ENCODE measurements around the gene NTS. TPM values are rescaled to one million over a fixed set of nuclear protein-coding genes. Genes with fewer than 3 reads are reported as not detected.

The NTS gene
- total RNA-seq, 1 donor from 2014 or later, result 1.5 TPM

GRCh38 chr12:85927166-85927565, 53.1 kb downstream of the NTS start:
- no peak for FAIRE-seq
- Mint-ChIP-seq H3K36me3 (ENCODE audit: low read depth, unreplicated experiment) (no peaks in the 10 kb centered on the region), H3K27ac (ENCODE audit: unreplicated experiment) (no peak overlapping the region), H3K4me3 (ENCODE audit: unreplicated experiment) (no peak overlapping the region), H3K4me1 (ENCODE audit: low read depth, unreplicated experiment) (no peaks in the 10 kb centered on the region), H3K9me3 (ENCODE audit: unreplicated experiment) (no peaks in the 10 kb centered on the region), H3K27me3 (ENCODE audit: low read depth, unreplicated experiment) (no peaks in the 10 kb centered on the region)
- H3K4me2 ChIP-seq (ENCODE audit: low read length), result no peak overlapping the region
- H2AFZ ChIP-seq (ENCODE audit: low read depth, low read length), result no peak overlapping the region
- no peaks in the 10 kb centered on the region for H3K4me1 ChIP-seq (ENCODE audit: insufficient read depth, low read length)
- no peak overlapping the region for H3K4me3 ChIP-seq (ENCODE audit: insufficient read depth, low read depth, low read length)
- H3K9ac ChIP-seq (ENCODE audit: low read length), result no peak overlapping the region
- no peak overlapping the region for H3K27ac ChIP-seq (ENCODE audit: low read depth, low read length)
- no peaks in the 10 kb centered on the region for H3K9me3 ChIP-seq (ENCODE audit: insufficient read depth, low read depth, low read length)
- no peaks in the 10 kb centered on the region for H3K27me3 ChIP-seq (ENCODE audit: insufficient read depth, low read length)
- H3K36me3 ChIP-seq (ENCODE audit: insufficient read depth, low read length), result no peaks in the 10 kb centered on the region
- no peaks in the 10 kb centered on the region for H3K79me2 ChIP-seq (ENCODE audit: insufficient read depth, low read length)
- H4K20me1 ChIP-seq (ENCODE audit: insufficient read depth, low read length), result no peaks in the 10 kb centered on the region
- no peak for TF ChIP-seq EZH2 (IDR thresholded peaks at IDR 0.05; ENCODE audit: insufficient read depth, low read length)
- no peak for TF ChIP-seq CTCF (IDR thresholded peaks at IDR 0.05; ENCODE audit: insufficient read depth, low read depth, low read length)
- no peak for DNase-seq (ENCODE audit: low read depth)

Other genes starting within 250 kb of the NTS start
- 0.62 and 0.68 TPM in 2 replicates for gene RASSF9, start 37.9 kb upstream of the NTS start, total RNA-seq

Measured in astrocyte (in vitro differentiated cells and primary cell).